ENCODE data around the gene ZNF764. TPM values are rescaled to one million over a fixed set of nuclear protein-coding genes. Genes with fewer than 3 reads are reported as not detected.

The ZNF764 gene
- total RNA-seq, 4 donors from 2014 or later: 8.3 to 12.0 (median 10.3) TPM

Small RNA genes within 50 kb of the gene (microRNA-seq; reads per million reads assigned to microRNA genes)
- 0 reads per million in 2 donors for gene MIR4518 (ENCODE audit: borderline number of aligned reads in 1 of 2, borderline replicate concordance in 2 of 2)

Other genes with a start within 250 kb of the ZNF764 start
- 10 to 100 TPM; 33.6 to 43.2 (median 38.5) TPM for gene CD2BP2, start 203.1 kb downstream of the ZNF764 start, total RNA-seq
- 10 to 100 TPM; 33.2 to 51.8 (median 41.9) TPM for gene TBC1D10B, start 187.9 kb downstream of the ZNF764 start, total RNA-seq
- gene MYL11, start 183.6 kb downstream of the ZNF764 start, total RNA-seq: 1 to 10 TPM in 1 of 4 donors, under 1 TPM in 1, not detected in 2; 0.79 to 2.1 TPM
- 1 to 10 TPM in 1 of 4 donors, under 1 TPM in 2, not detected in 1; 0.39 to 1.2 (median 0.91) TPM for gene SEPTIN1, start 175.8 kb downstream of the ZNF764 start, total RNA-seq
- 10 to 100 TPM in 3 of 4 donors, 1 to 10 TPM in 1; 8.3 to 15.6 (median 10.5) TPM for gene ZNF48, start 163.0 kb downstream of the ZNF764 start, total RNA-seq
- gene ZNF771, start 150.8 kb downstream of the ZNF764 start, total RNA-seq: 10 to 100 TPM in 3 of 4 donors, 1 to 10 TPM in 1; 5.9 to 12.8 (median 11.0) TPM
- gene DCTPP1, start 128.3 kb downstream of the ZNF764 start, total RNA-seq: 10 to 100 TPM; 14.7 to 18.8 (median 17.9) TPM
- 10 to 100 TPM; 17.7 to 25.3 (median 23.6) TPM for gene SEPHS2, start 112.5 kb downstream of the ZNF764 start, total RNA-seq
- gene ITGAL, start 85.6 kb downstream of the ZNF764 start, total RNA-seq: 1 to 10 TPM; 1.6 to 2.3 (median 1.8) TPM
- gene ZNF768, start 31.8 kb downstream of the ZNF764 start, total RNA-seq: 10 to 100 TPM; 31.1 to 43.5 (median 41.0) TPM
- gene ZNF747, start 23.5 kb downstream of the ZNF764 start, total RNA-seq: 10 to 100 TPM in 3 of 4 donors, 1 to 10 TPM in 1; 9.9 to 23.7 (median 19.6) TPM
- gene ZNF688, start 13.3 kb upstream of the ZNF764 start, total RNA-seq: 10 to 100 TPM; 11.9 to 22.5 (median 16.0) TPM
- gene ZNF785, start 27.3 kb upstream of the ZNF764 start, total RNA-seq: 10 to 100 TPM in 2 of 4 donors, 1 to 10 TPM in 2; 9.5 to 19.2 (median 10.4) TPM
- 1 to 10 TPM; 3.2 to 9.1 (median 6.7) TPM for gene ZNF689, start 52.0 kb upstream of the ZNF764 start, total RNA-seq
- 10 to 100 TPM; 23.8 to 67.5 (median 37.1) TPM for gene PRR14, start 92.6 kb upstream of the ZNF764 start, total RNA-seq
- 100 to 1,000 TPM in 1 of 4 donors, 10 to 100 TPM in 3; 51.0 to 103 (median 58.3) TPM for gene FBRS, start 100.1 kb upstream of the ZNF764 start, total RNA-seq
- 10 to 100 TPM; 21.7 to 44.0 (median 33.7) TPM for gene SRCAP, start 140.8 kb upstream of the ZNF764 start, total RNA-seq
- gene PHKG2, start 190.1 kb upstream of the ZNF764 start, total RNA-seq: 10 to 100 TPM; 20.6 to 39.5 (median 31.5) TPM
- 1 to 10 TPM; 1.2 to 4.1 (median 2.6) TPM for gene CFAP119, start 203.7 kb upstream of the ZNF764 start, total RNA-seq
- gene RNF40, start 203.9 kb upstream of the ZNF764 start, total RNA-seq: 100 to 1,000 TPM in 1 of 4 donors, 10 to 100 TPM in 3; 82.2 to 112 (median 92.9) TPM
- gene ZNF629, start 228.8 kb upstream of the ZNF764 start, total RNA-seq: 10 to 100 TPM; 10.9 to 18.1 (median 16.0) TPM

Measured in lower leg skin (tissue), 4 donors.